ENCODE data around the gene PRAMEF10.
"Not testable (repeated sequence)": the region's sequence is repeated elsewhere in the genome, so short reads cannot be mapped to it uniquely, and the experiment has no call there.

PRAMEF10 gene

DNA sequence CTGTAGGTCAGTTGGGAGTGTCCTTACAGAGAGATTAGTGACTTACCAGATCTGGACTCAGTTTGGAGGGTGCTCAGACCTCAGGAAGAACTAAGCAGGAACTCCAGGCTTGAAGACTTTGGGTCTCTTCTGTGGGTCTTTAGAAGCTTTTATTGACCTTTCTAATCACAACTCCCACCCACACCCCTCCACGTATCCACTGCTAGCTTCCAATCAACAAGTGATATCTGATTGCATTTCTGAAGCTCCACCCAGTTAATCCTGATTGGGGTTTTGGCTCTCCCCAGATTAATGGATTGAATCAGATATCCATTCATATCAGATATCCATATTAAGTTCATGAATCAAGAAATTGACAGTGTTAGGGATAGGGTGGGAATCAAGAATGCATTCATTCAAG lies at the start of gene PRAMEF10:
PRAMEF10 (minus strand) TSS at position 101 of the 400 bp plus-strand sequence. CDS start 2,423 bp downstream, outside the sequence.
- DNase-seq, result not testable (repeated sequence)

DNA sequence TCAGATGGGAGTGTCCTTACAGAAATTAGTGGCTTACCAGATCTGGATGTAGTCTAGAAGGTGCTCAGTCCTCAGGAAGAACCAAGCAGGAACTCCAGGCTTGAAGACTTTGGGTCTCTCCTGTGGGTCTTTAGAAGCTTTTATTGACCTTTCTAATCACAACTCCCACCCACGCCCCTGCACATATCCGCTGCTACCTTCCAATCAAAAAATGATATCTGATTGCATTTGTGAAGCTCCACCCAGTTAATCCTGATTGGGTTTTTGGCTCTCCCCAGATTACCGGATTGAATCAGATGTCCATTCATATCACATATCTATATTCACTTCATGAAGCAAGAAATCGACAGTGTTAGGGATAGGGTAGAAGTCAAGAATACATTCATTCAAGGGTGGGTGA lies 49.4 kb upstream of the PRAMEF10 start, which contains the start of gene PRAMEF6:
PRAMEF6 (minus strand) TSS at position 101 of the 400 bp plus-strand sequence. CDS start 5,062 bp downstream, outside the sequence.
- DNase-seq, result not testable (repeated sequence)

DNA sequence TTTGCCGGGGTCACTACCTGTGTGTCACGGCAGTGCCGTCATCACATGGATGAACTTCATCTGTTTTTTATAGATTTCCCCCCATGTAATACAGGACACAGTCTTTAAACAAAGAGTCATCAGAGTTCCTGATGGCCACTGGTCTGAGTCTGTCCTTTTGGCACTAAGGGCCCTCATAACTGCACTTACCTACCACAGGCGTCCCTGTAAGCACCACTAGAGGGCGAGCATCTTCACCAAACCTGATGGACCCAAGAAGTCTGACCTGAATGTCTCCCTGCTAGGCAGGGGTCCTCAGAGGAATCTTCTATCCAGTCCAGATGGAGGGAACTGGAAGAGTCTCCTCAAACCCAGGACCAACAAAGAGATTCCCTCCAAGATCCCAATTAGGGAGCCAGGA lies 26.3 kb upstream of the PRAMEF10 start:
- not testable (repeated sequence) for DNase-seq

DNA sequence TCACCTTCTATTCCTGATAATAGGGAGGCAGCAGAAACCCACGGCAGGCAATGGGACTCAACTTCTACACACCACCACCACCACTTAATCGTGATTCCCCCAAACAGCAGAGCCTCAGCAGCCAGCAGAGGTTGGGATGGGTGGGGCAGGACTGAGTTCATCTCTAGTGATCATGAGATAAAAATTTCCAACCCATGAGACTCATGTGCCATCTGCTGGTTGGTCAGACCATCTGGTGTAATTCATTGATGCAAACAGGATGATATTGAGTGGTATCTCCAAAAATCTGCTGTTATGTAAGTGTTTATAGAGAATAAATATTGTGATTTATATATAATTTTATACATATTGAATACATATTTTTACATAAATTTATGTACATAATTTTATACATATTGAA lies 23.7 kb upstream of the PRAMEF10 start:
- DNase-seq, result not testable (repeated sequence)

- DNase-seq, result not testable (repeated sequence)
Observed at GRCh38 chr1:12916310-12916709, 18.2 kb upstream of the PRAMEF10 start, which contains the start of gene PRAMEF7. Gene PRAMEF7 (plus strand): TSS chr1:12916610. CDS start chr1:12917693, 1,083 bp downstream.

GRCh38 chr1:12903793-12904572 lies 5.9 kb upstream of the PRAMEF10 start:
- not testable (repeated sequence) for DNase-seq

DNA sequence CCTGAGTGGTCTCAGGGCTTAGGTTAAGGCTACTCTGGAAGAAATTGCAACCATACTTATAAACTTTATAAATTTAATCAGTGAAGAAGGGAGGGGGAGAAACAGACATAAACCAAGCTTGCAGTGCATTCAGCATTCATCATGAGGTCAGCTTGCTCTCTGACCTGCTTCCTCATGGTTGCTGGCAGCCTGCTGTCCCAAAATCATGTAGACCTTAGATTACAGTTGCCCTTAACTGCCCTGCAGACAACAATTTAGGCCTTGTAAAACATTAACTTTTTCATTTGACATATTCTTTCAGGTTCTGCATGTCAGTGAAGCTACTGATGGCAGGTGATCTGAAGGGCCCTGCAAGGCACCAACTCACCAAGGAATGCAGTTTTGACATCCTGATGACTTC lies 1.1 kb upstream of the PRAMEF10 start:
- not testable (repeated sequence) for DNase-seq

- not testable (repeated sequence) for DNase-seq
Observed at GRCh38 chr1:12886101-12886500, 12.0 kb downstream of the PRAMEF10 start, which contains the start of gene PRAMEF4. Gene PRAMEF4 (minus strand): TSS chr1:12886201. CDS start chr1:12883394, 2,807 bp downstream.

GRCh38 chr1:12878453-12878852 lies 19.6 kb downstream of the PRAMEF10 start:
- DNase-seq, result not testable (repeated sequence)

- DNase-seq, result not testable (repeated sequence)
Observed at GRCh38 chr1:12863131-12863880, 34.8 kb downstream of the PRAMEF10 start.

DNA sequence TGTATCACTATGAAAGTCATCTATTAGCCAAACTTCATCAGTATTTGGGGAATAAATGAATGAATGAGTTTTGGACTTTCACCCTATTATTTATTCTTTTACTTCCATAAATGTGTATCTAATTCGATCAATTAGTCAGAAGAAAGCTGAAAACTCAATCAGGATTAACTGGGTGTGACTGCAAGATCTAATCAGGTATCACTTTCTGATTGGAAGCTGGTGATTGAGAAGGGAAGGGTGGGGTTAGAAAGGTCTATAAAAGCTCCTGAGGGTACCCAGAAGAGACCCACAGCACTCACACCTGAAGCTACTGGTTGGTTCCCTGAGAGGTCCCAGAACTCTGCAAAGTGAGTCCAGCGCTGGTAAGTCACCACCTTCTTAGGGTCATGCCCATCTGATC lies 41.3 kb downstream of the PRAMEF10 start, which contains the start of gene PRAMEF2:
PRAMEF2 (plus strand) TSS at position 301 of the 400 bp plus-strand sequence. CDS start 1,924 bp downstream, outside the sequence.
- not testable (repeated sequence) for DNase-seq

GRCh38 chr1:12851779-12852178 lies 46.3 kb downstream of the PRAMEF10 start:
- DNase-seq, result peak; percentile 88

DNA sequence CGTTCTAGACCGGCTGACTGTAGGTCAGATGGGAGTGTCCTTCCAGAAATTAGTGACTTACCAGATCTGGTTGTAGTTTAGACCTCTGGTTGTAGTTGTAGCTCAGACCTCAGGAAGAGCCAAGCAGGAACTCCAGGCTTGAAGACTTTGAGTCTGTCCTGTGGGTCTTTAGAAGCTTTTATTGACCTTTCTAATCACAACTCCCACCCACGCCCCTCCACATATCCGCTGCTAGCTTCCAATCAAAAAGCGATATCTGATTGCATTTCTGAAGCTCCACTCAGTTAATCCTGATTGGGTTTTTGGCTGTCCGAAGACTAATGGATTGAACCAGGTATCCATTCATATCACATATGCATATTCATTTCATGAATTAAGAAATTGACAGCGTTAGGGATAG lies 49.5 kb downstream of the PRAMEF10 start, which contains the start of gene HNRNPCL1:
HNRNPCL1 (minus strand) TSS at position 101 of the 400 bp plus-strand sequence. CDS start 431 bp downstream, outside the sequence.
- DNase-seq, result not testable (repeated sequence)

Measured in NCI-H226 (cell line).